ENCODE measurements around the gene PLEKHJ1. TPM values are rescaled to one million over a fixed set of nuclear protein-coding genes. Genes with fewer than 3 reads are reported as not detected.

PLEKHJ1 gene
- total RNA-seq, 4 donors from 2014 or later = 36.1 to 78.0 (median 62.9) TPM

- TF ChIP-seq EP300 (IDR thresholded peaks at IDR 0.05) = no peak
- no peak for TF ChIP-seq POLR2AphosphoS5 (IDR thresholded peaks at IDR 0.05)
- no peak for TF ChIP-seq CTCF (IDR thresholded peaks at IDR 0.05)
- no peak for TF ChIP-seq POLR2A (IDR thresholded peaks at IDR 0.05)
- Histone ChIP-seq H3K27ac (peak overlapping the region; percentile 94), H3K9me3 (no peaks in the 10 kb centered on the region), H3K4me3 (peak overlapping the region; percentile 92), H3K4me1 (peaks cover 81% of the 10 kb centered on the region), H3K36me3 (peaks cover 18% of the 10 kb centered on the region), H3K27me3 (no peaks in the 10 kb centered on the region)
- WGBS = 45% methylated on average over 38 of the region's 43 CpGs
- DNase-seq (ENCODE audit: low spot score in 2 of 2) = no peak
Observed at GRCh38 chr19:2237051-2237868, 1.1 kb upstream of the PLEKHJ1 start.

- Histone ChIP-seq H3K4me1 (peaks cover 81% of the 10 kb centered on the region), H3K27ac (peak overlapping the region; percentile 94), H3K36me3 (peaks cover 19% of the 10 kb centered on the region), H3K9me3 (no peaks in the 10 kb centered on the region), H3K4me3 (peak overlapping the region; percentile 92), H3K27me3 (no peaks in the 10 kb centered on the region)
- no peak for TF ChIP-seq CTCF (IDR thresholded peaks at IDR 0.05)
- TF ChIP-seq EP300 (IDR thresholded peaks at IDR 0.05) = no peak
- TF ChIP-seq POLR2A (IDR thresholded peaks at IDR 0.05) = no peak
- no peak for TF ChIP-seq POLR2AphosphoS5 (IDR thresholded peaks at IDR 0.05)
- no CpG with 5 or more reads among the region's 28 CpGs for WGBS
- no peak for DNase-seq (ENCODE audit: low spot score in 2 of 2)
Observed at GRCh38 chr19:2236064-2236313, 140 bp downstream of the PLEKHJ1 start.

GRCh38 chr19:2235381-2236063 is 607 bp downstream of the PLEKHJ1 start:
- peaks cover 80% of the 10 kb centered on the region for H3K4me1 ChIP-seq

GRCh38 chr19:2234996-2235380 is 1.1 kb downstream of the PLEKHJ1 start:
- Histone ChIP-seq H3K27me3 (no peaks in the 10 kb centered on the region), H3K9me3 (no peaks in the 10 kb centered on the region), H3K4me1 (peaks cover 74% of the 10 kb centered on the region), H3K4me3 (peak overlapping the region; percentile 92), H3K27ac (peak overlapping the region; percentile 94), H3K36me3 (peaks cover 27% of the 10 kb centered on the region)
- WGBS = 35% methylated on average over 6 of the region's 6 CpGs
- no peak for DNase-seq (ENCODE audit: low spot score in 2 of 2)
- TF ChIP-seq POLR2AphosphoS5 (IDR thresholded peaks at IDR 0.05) (no peak), EP300 (IDR thresholded peaks at IDR 0.05) (no peak), POLR2A (IDR thresholded peaks at IDR 0.05) (no peak), CTCF (IDR thresholded peaks at IDR 0.05) (no peak)

More at GRCh38 chr19:2235381-2236063, 607 bp downstream of the PLEKHJ1 start:
- peaks cover 22% of the 10 kb centered on the region for H3K36me3 ChIP-seq
- H3K27ac ChIP-seq = peak overlapping the region; percentile 94
- 0% methylated on average over 4 of the region's 48 CpGs for WGBS
- no peak for DNase-seq (ENCODE audit: low spot score in 2 of 2)
- peak overlapping the region; percentile 92 for H3K4me3 ChIP-seq
- TF ChIP-seq CTCF (IDR thresholded peaks at IDR 0.05) (no peak), EP300 (IDR thresholded peaks at IDR 0.05) (no peak), POLR2A (IDR thresholded peaks at IDR 0.05) (no peak), POLR2AphosphoS5 (IDR thresholded peaks at IDR 0.05) (no peak)
- H3K27me3 ChIP-seq = no peaks in the 10 kb centered on the region
- no peaks in the 10 kb centered on the region for H3K9me3 ChIP-seq

- Histone ChIP-seq H3K27ac (no peak overlapping the region), H3K27me3 (no peaks in the 10 kb centered on the region), H3K4me1 (peaks cover 72% of the 10 kb centered on the region), H3K36me3 (peaks cover 38% of the 10 kb centered on the region), H3K9me3 (no peaks in the 10 kb centered on the region), H3K4me3 (no peak overlapping the region)
- TF ChIP-seq POLR2A (IDR thresholded peaks at IDR 0.05) (no peak), CTCF (IDR thresholded peaks at IDR 0.05) (no peak), POLR2AphosphoS5 (IDR thresholded peaks at IDR 0.05) (no peak), EP300 (IDR thresholded peaks at IDR 0.05) (no peak)
- no peak for DNase-seq (ENCODE audit: low spot score in 2 of 2)
- 90% methylated on average over 19 of the region's 25 CpGs for WGBS
Observed at GRCh38 chr19:2233601-2234280, 2.4 kb downstream of the PLEKHJ1 start.

Data from suprapubic skin (tissue), 4 donors.